NT2/D1 (cell line): ENCODE results near the gene P4HA3.

Source experiments
- YY1 ChIP-seq: IDR thresholded peaks from 2 replicates; pipeline ENCODE4 v1.6.1; 2011; ENCODE audit not compliant: insufficient read length, insufficient read depth
- ZNF274 ChIP-seq: IDR thresholded peaks from 2 replicates; pipeline ENCODE4 v1.6.1; 2011; ENCODE audit warnings: mild to moderate bottlenecking, low read depth, low read length

DNA sequence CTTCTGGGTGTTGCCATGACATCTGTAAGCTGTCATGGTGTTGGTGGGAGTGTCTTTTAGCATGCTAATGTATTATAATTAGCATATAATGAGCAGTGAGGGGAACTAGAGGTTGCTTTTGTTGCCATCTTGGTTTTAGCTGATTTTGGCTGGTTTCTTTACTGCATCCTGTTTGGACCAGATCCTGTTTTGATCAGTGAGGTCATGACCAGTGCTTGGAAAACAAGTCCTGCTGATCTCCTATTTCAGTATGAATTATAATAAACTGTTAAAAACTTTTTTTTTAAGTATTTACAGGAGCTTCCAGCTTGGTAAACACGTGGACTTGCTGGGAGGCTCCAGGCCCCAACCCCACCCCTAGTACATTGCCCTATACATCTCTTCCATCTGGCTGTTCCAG, 30.5 kb upstream of the P4HA3 start:
- no peak for TF ChIP-seq YY1
- TF ChIP-seq ZNF274, result no peak
